HEK293T (cell line): ENCODE measurements around the gene PRKAG2.

Experiments used
- CTCF ChIA-PET: fragments of 350-600 bp; formaldehyde crosslinking; extraction: SDS; loops from one replicate; lab custom pipeline; 2021; ENCODE audit warnings: antibody characterized with exemption, inconsistent platforms; lab: Yijun Ruan, JAX
- POLR2A ChIA-PET: fragments of 350-600 bp; formaldehyde crosslinking; extraction: SDS; loops from one replicate; lab custom pipeline; 2020; ENCODE audit warnings: antibody characterized with exemption, inconsistent platforms; lab: Yijun Ruan, JAX
- DNase-seq: peaks from one replicate; pipeline ENCODE4 v3.0.0; 2012; ENCODE audit warnings: mixed read lengths; ENCODE audit errors: extremely low spot score
- ARNT ChIP-seq: fragments of 450-650 bp; IDR thresholded peaks from 2 replicates; pipeline ENCODE4 v1.6.1; 2017; ENCODE audit warnings: mild to moderate bottlenecking
- BHLHE40 ChIP-seq: fragments of 450-650 bp; IDR thresholded peaks from 2 replicates; pipeline ENCODE4 v1.6.1; 2016; ENCODE audit warnings: mild to moderate bottlenecking, moderate library complexity, borderline replicate concordance
- CTBP1 ChIP-seq: fragments of 450-650 bp; IDR thresholded peaks from 2 replicates; pipeline ENCODE4 v1.6.1; 2016; ENCODE audit warnings: borderline replicate concordance
- ELF4 ChIP-seq: fragments of 450-650 bp; IDR thresholded peaks from 2 replicates; pipeline ENCODE4 v1.6.1; 2017; ENCODE audit warnings: antibody characterized with exemption
- FOXA1 ChIP-seq: fragments of 450-650 bp; IDR thresholded peaks from 2 replicates; pipeline ENCODE4 v1.6.1; 2016; ENCODE audit warnings: mild to moderate bottlenecking
- FOXK2 ChIP-seq: fragments of 450-650 bp; IDR thresholded peaks from 2 replicates; pipeline ENCODE4 v1.6.1; 2016; ENCODE audit warnings: mild to moderate bottlenecking
- FOXM1 ChIP-seq: fragments of 450-650 bp; IDR thresholded peaks from 2 replicates; pipeline ENCODE4 v1.6.1; 2017; ENCODE audit warnings: mild to moderate bottlenecking, borderline replicate concordance
- HDGF ChIP-seq: fragments of 450-650 bp; IDR thresholded peaks from 2 replicates; pipeline ENCODE4 v1.6.1; 2017; ENCODE audit warnings: antibody characterized with exemption, borderline replicate concordance
- L3MBTL2 ChIP-seq: fragments of 450-650 bp; conservative IDR thresholded peaks from 2 replicates; pipeline ENCODE4 v1.6.1; 2016; ENCODE audit warnings: mild to moderate bottlenecking
- LEF1 ChIP-seq: fragments of 450-650 bp; IDR thresholded peaks from 2 replicates; pipeline ENCODE4 v1.6.1; 2017; ENCODE audit warnings: mild to moderate bottlenecking, borderline replicate concordance
- NFRKB ChIP-seq: fragments of 450-650 bp; IDR thresholded peaks from 2 replicates; pipeline ENCODE4 v1.6.1; 2016; ENCODE audit warnings: mild to moderate bottlenecking, moderate library complexity
- SP1 ChIP-seq: fragments of 450-650 bp; IDR thresholded peaks from 2 replicates; pipeline ENCODE4 v1.6.1; 2017
- SUZ12 ChIP-seq: fragments of 450-650 bp; IDR thresholded peaks from 2 replicates; pipeline ENCODE4 v1.6.1; 2016; ENCODE audit warnings: mild to moderate bottlenecking
- TARDBP ChIP-seq: fragments of 450-650 bp; IDR thresholded peaks from 2 replicates; pipeline ENCODE4 v1.6.1; 2016
- ZNF384 ChIP-seq: fragments of 450-650 bp; IDR thresholded peaks from 2 replicates; pipeline ENCODE4 v1.6.1; 2016
- TF ChIP-seq, protein P1 (sequence below): fragments of 450-650 bp; IDR thresholded peaks from 2 replicates; pipeline ENCODE4 v1.6.1; 2016

Gene PRKAG2

DNA sequence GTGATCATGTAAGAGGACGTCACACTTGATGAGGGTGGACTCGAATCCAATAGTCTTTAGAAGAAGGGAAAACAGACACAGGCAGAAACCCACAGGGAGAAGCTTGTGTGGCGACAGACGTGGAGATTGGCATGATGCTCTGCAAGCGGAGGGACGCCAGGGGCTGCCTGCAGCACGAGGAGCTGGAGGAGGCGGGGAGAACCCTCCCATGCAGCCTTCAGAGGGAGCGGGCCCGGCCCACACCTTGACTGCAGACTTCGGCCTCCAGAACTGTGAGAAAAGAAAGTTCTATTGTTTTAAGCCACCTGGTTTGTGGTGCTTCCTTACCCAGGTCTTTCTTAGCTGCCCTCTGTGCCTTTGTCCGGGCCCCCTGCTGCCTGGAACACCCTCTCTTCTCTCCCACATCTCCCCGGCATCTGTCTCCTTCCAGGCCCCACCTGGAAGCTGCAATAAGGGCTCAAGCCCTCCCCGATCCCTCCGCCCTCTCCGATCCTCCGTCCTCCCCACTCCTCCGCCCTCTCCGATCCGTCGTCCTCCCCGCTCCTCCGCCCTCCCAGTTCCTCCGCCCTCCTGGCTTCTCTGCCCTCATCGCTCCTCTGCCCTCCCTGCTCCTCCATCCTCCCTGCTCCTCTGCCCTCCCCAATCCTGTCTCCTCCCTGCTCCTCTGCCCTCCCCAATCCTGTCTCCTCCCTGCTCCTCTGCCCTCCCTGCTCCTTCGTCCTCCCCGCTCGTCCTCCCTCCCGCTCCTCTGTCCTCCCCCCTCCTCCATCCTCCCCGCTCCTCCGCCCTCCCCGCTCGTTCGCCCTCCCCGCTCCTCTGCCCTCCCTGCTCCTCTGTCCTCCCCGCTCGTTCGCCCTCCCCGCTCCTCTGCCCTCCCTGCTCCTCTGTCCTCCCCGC lies 17.4 kb upstream of the PRKAG2 start:
- ChIA-PET POLR2A (no interaction called here), CTCF (no interaction called here)
- no peak for DNase-seq
- no peak for TF ChIP-seq TARDBP
- no peak for TF ChIP-seq ZNF384
- no peak for TF ChIP-seq NFRKB
- no peak for TF ChIP-seq ARNT
- TF ChIP-seq, protein P1, sequence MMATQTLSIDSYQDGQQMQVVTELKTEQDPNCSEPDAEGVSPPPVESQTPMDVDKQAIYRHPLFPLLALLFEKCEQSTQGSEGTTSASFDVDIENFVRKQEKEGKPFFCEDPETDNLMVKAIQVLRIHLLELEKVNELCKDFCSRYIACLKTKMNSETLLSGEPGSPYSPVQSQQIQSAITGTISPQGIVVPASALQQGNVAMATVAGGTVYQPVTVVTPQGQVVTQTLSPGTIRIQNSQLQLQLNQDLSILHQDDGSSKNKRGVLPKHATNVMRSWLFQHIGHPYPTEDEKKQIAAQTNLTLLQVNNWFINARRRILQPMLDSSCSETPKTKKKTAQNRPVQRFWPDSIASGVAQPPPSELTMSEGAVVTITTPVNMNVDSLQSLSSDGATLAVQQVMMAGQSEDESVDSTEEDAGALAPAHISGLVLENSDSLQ = no peak
- TF ChIP-seq FOXK2 = no peak
- no peak for TF ChIP-seq FOXA1
- TF ChIP-seq SUZ12 = no peak
- no peak for TF ChIP-seq FOXM1
- no peak for TF ChIP-seq LEF1
- TF ChIP-seq BHLHE40 = no peak
- TF ChIP-seq CTBP1 = no peak
- no peak for TF ChIP-seq HDGF
- TF ChIP-seq ELF4 = no peak
- no peak for TF ChIP-seq L3MBTL2
- TF ChIP-seq SP1 = no peak

DNA sequence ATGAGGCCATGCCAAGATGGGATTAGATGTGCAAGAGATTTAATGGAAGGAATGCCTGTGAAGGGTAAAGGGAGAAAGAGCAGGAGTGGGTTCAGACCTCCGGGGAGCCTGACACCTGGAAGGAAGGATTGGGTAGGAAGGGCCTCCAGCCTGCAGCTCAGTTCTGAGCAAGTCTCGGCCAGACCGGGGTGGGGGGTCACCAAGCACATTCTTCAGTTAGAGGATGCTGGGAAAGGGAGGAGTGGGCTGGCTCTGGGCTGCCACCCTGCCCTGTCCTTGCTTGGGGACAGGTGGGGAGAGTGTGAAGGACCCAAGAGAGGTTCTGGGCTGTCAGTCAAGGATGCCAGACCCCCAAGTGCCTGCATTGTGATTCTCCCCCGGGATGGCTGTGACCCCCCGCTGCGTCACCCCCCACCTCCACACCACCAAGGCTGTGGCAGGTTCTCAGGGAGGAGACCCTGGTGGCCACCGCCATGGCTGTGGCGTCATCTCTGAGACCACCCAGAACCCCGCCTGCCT lies 16.5 kb upstream of the PRKAG2 start:
- ChIA-PET CTCF (interaction anchor here (0.7 kb wide), 1 partner anchor 179 kb away, joined by 3 read pairs; no protein-coding TSS in a partner anchor), POLR2A (interaction anchor here (0.8 to 1.1 kb wide), 2 partner anchors 8 to 16 kb away, joined by 3 read pairs; partner anchors contain the start of gene PRKAG2)
- TF ChIP-seq ARNT (no peak), SP1 (no peak), FOXK2 (no peak), TARDBP (no peak), BHLHE40 (no peak), LEF1 (no peak), FOXM1 (no peak), L3MBTL2 (no peak), ELF4 (no peak)
- no peak for DNase-seq

DNA sequence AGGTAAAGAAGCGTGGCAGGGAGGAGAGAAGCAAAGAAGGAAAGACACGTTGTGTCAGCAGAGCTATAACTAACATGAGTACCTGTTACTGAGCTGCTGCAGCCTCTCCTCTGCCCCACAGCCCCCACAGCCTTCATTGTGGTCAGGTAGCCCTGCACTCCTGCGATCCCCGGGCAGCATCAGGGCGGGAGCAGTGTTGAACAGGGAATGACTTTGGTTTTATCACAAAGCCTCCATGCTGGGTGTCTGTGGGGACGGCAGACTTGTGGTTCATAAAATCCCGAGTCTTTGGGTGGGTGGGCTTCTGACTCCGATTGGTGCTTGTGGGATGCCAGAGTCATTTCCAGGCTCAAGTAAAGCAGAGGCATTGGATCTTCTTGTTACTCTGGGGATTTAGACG lies 14.8 kb upstream of the PRKAG2 start:
- DNase-seq = no peak
- ChIA-PET CTCF (interaction anchor here (0.6 to 1.1 kb wide), 2 partner anchors 12 to 109 kb away, joined by 3 read pairs; no protein-coding TSS in a partner anchor), POLR2A (interaction anchor here (1.1 kb wide), 1 partner anchor 15 kb away, joined by 3 read pairs; the partner anchor contains the start of gene PRKAG2)
- TF ChIP-seq FOXK2 (no peak), SUZ12 (no peak), ZNF384 (no peak), CTBP1 (no peak), FOXM1 (no peak), NFRKB (no peak)

DNA sequence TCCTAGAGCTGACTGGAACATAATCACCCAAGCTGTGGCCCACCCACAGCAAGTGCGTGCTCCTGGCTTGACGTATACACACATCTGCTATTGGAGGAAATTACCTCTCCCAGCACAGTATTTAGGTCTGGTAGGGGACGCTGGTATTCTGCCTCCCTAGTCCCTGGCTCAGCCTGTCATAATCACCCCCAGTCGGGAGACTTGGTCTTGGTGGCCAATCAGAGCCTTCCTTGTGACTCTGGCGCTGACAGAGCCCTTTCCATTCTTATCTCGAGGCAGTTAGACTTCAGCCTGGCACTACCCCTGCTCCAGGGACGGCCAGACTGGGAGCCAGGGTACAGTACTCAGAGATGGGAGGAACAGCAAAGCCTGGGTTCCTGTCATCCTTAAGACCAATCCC lies 14.3 kb upstream of the PRKAG2 start:
- TF ChIP-seq ARNT (no peak), FOXM1 (no peak), HDGF (no peak), BHLHE40 (no peak), SP1 (no peak), ELF4 (no peak), L3MBTL2 (no peak), ZNF384 (no peak), SUZ12 (no peak), FOXA1 (no peak), TARDBP (no peak), NFRKB (no peak), FOXK2 (no peak), LEF1 (no peak)
- TF ChIP-seq, protein P1 = no peak
- ChIA-PET CTCF (no interaction called here), POLR2A (no interaction called here)
- DNase-seq = no peak

DNA sequence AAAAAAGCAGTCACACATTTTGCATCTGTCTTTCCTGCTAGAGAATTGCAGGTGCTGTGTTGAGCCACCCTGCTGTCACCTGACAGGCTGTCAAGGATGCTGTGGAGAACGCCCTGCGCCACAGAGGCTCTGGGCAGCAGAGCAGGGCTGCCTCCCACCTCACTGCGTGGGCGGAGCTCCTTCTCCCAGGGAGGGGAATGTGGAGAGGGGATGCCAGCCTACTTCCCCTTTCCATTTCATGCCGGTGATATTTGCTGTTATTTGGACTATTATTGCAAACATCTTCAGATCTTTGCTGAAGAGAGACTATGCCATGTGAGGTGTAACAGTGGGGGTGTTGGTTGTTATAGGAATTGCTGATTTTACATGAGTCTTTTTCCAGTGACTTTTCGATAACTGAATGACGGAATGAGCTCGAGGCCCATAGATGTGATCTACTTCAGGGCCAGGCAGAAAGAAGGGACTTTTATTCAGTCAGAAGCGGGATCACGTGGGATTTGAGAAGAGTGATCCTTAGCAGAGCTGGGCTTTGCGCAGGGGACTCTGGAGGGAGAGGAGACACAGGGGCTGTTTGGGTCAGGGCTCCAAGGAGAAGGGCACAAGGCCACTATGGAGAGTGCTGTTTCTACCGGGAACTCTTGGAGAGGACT lies 13.6 kb upstream of the PRKAG2 start:
- ChIA-PET POLR2A (no interaction called here), CTCF (no interaction called here)
- TF ChIP-seq, protein P1 = no peak
- TF ChIP-seq ZNF384 (no peak), SP1 (no peak), ELF4 (no peak), CTBP1 (no peak), ARNT (no peak), NFRKB (no peak), LEF1 (no peak), BHLHE40 (no peak), FOXM1 (no peak), HDGF (no peak), TARDBP (no peak), L3MBTL2 (no peak), SUZ12 (no peak), FOXA1 (no peak), FOXK2 (no peak)
- DNase-seq = no peak
